Stimulated activated CD4-positive, alpha-beta T cell treated with anti-CD3 and anti-CD28 coated beads, Interleukin-1b, Interleukin-23, amount 100 ng/mL, for 24 hours (primary cell): ENCODE data around the gene GFM1.
"Not testable (repeated sequence)": the region's sequence is repeated elsewhere in the genome, so short reads cannot be mapped to it uniquely, and the experiment has no call there.

Experiments
- DNase-seq, 4 experiments: peaks; one replicate each; pipeline ENCODE4 v3.0.0-alpha.2; 2020; ENCODE audit warnings: low read depth in 4 of 4, low spot score in 1 of 4

Gene GFM1

GRCh38 chr3:158672215-158673176 lies 28.2 kb downstream of the GFM1 start, which contains the start of gene LXN:
LXN (minus strand) TSS chr3:158672648; CDS start chr3:158672478, 170 bp downstream.
- DNase-seq: peak; percentile 29 to 77 (median 49)

GRCh38 chr3:158678687-158679086 lies 34.4 kb downstream of the GFM1 start:
- DNase-seq: no peak

GRCh38 chr3:158679547-158680000 lies 35.2 kb downstream of the GFM1 start:
- DNase-seq: no peak

DNA sequence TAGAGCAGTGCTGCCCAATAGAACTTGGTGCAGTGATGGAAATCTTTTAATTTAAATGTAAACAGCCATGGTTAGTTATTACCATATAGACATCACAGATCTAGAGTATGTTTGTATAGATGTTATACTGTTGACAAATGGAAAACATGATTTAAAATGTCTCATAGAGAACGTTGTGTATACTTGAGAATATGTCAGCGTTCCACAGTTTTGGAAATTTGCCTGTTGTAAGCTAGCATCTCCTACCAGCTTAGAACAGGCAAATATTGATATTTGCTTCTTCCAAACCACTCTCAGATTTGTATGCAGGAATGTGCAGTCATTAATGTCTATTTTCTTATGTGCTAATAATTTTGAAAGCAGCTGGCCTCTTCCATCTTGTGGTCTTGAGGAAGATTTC lies 36.5 kb downstream of the GFM1 start:
- DNase-seq: no peak

DNA sequence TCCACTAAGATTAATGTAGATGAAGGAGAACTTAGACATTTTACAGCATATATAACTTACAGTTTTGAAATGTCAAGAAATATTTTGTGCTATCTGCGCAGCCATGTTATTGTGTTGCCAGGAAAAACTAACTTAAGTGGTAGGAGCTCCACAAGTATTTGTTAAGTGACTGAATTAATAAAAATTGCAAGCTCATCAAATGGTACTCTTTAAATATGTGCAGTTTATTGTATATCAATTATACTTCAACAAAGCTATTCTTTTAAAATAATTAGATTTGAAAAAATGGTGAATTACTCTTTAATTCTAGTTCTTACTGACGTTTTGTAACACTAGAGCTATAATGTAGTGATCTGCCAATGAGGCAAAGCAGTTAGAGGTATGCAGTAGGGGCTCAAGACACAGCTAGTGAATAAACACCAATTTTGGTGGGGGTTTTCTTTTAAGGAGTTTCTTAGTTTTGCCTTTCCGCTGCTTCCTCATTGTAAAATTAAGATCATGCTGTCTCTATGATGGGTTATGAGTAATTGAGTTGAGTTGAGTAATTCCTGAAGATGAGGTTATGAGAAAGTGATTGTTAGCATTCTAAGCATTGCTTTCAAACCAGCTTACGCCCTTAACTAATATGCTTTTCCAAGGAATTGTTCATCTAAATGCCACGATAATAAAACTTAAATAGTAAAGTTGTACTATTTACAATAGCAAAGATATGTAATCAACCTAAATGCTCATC lies 39.1 kb downstream of the GFM1 start:
- no peak for DNase-seq

- DNase-seq: no peak
Observed at GRCh38 chr3:158685159-158685558, 40.8 kb downstream of the GFM1 start.

DNA sequence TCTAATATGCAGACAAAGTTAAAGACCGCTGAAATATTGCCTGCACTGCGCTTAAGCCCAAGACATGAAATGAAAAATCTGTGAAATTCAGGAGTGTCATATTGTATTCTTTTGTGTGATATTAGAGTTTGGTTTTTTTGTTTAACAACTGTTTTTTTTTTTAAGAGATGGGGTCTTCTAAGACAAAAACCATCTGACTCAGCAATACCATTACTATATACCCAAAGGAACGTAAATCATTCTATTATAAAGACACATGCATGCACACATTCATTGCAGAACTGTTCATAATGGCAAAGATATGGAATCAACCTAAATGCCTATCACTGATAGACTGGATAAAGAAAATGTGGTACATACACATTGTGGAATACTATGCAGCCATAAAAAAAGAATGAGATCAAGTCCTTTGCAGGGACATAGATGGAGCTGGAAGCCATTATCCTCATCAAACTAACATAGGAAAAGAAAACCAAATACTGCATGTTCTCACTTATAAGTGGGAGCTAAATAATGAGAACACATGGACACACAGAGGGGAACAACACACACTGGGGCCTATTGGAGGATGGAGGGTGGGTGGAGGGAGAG lies 49.6 kb downstream of the GFM1 start:
- DNase-seq: not testable (repeated sequence)

DNA sequence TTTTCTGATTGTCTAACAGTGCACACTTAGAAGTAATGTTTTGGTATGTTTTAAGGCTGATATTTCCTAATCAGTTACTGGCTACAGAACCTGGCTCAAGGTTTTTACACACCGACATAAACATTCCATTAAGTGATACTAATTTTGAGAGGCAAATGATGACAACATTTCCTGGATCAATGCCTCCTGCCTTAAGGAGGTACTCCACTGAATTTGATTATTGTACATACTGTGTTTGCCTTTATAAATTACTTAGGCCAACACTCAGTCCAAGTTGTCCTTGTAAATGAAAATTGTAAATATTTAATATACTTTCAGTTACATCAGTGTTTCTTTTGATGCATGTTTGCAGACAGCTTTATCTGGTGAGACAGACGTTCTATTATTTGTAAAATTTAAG lies 52.3 kb downstream of the GFM1 start:
- DNase-seq: no peak

DNA sequence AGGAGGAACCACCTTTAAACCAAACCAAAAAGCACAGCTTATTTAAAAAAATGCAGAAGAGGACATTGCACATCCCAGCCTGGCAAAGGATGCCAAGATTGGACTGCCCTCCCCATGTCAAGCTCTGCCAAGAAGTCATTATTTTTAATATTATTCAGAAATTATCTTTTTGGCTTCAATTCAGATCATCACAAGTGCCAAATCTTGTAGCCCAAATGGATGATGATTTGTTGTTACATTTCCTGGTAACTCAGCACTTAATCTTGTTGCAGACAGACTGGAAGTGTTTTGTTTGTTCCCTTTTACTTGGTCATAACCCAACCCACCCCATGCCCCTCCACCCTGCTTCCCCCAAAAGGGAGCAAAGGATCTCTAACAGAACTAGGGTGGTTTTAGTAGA lies 56.2 kb downstream of the GFM1 start:
- no peak for DNase-seq

GRCh38 chr3:158701420-158702065 lies 57.2 kb downstream of the GFM1 start:
- no peak for DNase-seq

- DNase-seq: no peak
Observed at GRCh38 chr3:158702815-158703481, 58.6 kb downstream of the GFM1 start.

DNA sequence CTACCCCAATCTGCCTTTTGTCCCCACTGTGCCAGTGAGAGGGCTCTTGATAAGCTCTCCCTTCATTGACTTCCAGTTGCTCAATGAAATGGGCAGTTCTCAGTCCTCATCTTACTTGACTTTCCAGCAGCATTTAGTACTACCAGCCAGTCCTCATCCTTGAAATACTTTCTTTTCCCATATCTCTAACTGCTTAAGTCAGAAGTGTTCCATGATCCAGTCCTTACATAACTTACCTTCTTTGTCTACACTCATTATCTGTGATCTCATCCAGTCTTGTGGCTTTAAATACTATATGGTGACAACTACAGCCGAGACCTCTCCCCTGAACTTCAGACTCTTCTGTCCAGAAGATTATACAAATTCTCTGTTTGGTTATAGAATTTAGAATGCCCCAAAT lies 59.2 kb downstream of the GFM1 start:
- no peak for DNase-seq

GRCh38 chr3:158709666-158710083 lies 65.3 kb downstream of the GFM1 start:
- DNase-seq: no peak

- DNase-seq: no peak
Observed at GRCh38 chr3:158710601-158711000, 66.3 kb downstream of the GFM1 start.

DNA sequence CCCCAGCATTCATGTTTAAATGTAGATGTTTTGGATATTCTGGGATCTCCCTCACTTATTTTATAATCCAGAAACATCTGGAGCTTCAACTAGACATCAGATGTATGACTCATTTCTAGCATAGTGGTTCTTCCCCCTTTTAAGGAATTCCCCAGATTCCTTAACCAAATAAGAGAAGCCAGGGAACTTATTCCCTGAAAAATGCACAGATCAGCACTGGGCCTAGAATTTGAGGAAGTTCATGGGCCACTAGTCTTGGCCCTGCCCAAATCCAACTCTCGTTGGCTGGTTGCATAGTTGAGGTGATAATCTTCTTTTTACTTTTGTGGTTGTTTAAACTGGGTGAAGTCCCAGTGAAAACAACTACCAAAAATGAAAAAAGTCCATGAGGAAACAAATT lies 67.6 kb downstream of the GFM1 start:
- DNase-seq: no peak

DNA sequence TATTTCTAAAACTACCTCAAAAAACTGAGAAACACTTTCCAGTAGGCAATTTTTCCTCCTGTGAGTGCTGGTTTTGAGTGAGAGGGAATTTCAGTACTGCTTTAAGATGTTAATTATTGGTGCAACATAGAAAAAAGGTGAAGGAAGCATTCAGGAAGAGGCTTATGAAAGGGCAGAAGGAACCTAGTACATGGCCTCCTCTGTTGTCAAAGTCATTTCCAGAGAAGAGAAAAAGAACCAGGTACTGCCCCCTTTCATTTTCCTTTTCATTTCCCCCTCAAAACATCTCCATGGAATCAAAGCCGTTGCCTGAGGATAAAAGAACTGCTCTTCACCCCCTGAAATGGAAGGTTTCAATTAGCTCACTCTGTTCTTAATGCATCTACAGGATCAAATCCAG lies 68.1 kb downstream of the GFM1 start:
- no peak for DNase-seq

- no peak for DNase-seq
Observed at GRCh38 chr3:158713094-158713499, 68.8 kb downstream of the GFM1 start.

DNA sequence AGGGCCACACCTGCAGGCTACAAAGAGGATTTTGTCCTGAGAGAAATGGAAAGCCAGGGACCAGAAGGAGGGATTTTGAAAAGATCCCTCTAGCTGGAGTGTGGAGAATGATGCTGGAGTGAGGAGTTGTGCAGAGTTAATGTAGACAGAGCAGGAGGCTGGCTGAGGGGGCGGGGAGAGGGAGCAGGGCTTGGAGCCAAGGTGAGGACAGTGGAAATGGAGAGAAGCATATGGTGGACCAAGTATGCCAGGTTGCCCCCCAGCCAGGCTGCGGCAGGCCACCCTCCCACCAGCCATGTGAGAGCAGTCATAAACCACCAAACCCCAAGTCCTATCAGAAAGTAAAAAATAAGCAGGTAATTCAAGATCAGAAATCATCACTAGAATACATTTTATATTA lies 73.2 kb downstream of the GFM1 start:
- no peak for DNase-seq

DNA sequence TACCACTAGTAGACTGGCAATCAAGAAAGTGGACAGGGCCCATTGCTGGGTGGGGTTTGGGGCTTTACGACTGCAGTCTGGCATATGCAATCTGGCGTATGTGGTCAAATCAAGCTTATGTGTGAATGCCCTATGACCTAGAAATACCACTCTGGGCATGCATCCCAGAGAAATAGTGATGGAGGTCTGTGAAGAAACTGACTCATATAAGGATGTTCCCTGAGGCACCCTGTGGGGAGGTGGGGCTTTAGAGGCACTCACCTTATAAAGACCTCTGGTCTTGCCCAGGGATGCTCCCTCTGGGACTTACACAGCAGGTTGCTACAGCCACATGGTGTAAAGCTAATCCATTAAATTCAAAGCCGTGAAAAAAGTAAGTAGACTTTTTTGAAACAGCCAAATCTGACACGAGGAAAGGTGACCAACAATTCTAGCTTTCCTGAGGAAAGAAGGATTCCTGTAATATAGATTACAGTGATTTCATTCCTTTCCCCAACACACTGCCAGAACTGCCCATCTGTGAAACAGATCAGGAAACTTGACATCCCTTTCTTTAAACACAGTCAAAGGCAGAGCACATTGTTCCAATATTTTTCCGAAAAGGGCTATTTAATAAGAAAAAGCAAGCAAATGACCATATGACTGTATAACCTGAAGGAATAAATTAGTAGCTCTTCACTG lies 74.3 kb downstream of the GFM1 start:
- DNase-seq: no peak

DNA sequence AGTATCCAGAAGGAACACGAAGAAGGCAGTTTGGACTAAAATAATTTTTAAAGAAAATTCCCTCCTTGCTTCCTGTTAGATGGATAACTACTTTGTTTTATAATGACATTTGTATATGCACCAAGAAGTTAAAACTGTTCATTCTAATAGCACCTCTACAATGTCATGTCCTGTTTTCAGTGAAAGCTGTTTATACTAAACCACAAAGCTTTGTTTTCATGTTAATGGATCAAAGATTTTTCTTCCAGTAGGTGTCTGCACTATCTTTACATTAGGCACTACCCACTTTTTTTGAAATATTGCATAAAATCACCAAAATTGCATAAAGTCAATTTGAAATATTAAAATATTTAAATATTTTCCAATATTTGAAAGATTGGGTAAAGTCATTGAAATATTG lies 77.8 kb downstream of the GFM1 start:
- DNase-seq: no peak
